Transverse colon (tissue), 4 donors: ENCODE results near the gene GPR108.

Source experiments
- CTCF ChIP-seq, 5 experiments: fragments of 200-600 bp in 3 of 5; fragments of 450-650 bp in 2 of 5; sonication (generic) in 3 of 5; IDR thresholded peaks; 1 replicate in 2 of 5; 2 replicates in 3 of 5; pipeline ENCODE4 v1.5.1; 2016 to 2017; ENCODE audit warnings: antibody characterized with exemption in 5 of 5, inconsistent platforms in 3 of 5, mild to moderate bottlenecking in 2 of 5, moderate library complexity in 1 of 5
- EP300 ChIP-seq: sonication (generic); formaldehyde crosslinking; IDR thresholded peaks from one replicate; pipeline ENCODE4 v1.6.1; 2017; ENCODE audit warnings: antibody characterized with exemption, low read depth
- POLR2A ChIP-seq: fragments of 450-650 bp; IDR thresholded peaks from one replicate; pipeline ENCODE4 v1.6.1; 2016; ENCODE audit warnings: antibody characterized with exemption, mild to moderate bottlenecking, moderate library complexity
- POLR2AphosphoS5 ChIP-seq, 3 donors: sonication (generic); formaldehyde crosslinking; IDR thresholded peaks; one replicate each; pipeline ENCODE4 v1.6.1; 2016; ENCODE audit warnings: antibody characterized with exemption in 3 of 3

- TF ChIP-seq POLR2A: no peak
- TF ChIP-seq CTCF (IDR thresholded peaks at IDR 0.05): no peak
- no peak for TF ChIP-seq POLR2AphosphoS5 (IDR thresholded peaks at IDR 0.05)
- TF ChIP-seq EP300: no peak
Measured at GRCh38 chr19:6751189-6751588, 13.8 kb upstream of the GPR108 start.
